ENCODE data around the gene FAM83B. TPM values are rescaled to one million over a fixed set of nuclear protein-coding genes. Genes with fewer than 3 reads are reported as not detected.

FAM83B gene
- polyA plus RNA-seq, 1 of the 3 experiments (the other 2 are of a cell fraction): not detected

GRCh38 chr6:54886932-54887584 lies 40.5 kb downstream of the FAM83B start:
- Histone ChIP-seq H3F3A (replicated peaks; ENCODE audit: insufficient read depth) (no peaks in the 10 kb centered on the region), H3K27me3 (ENCODE audit: insufficient read depth) (no peaks in the 10 kb centered on the region), H3K4me1 (ENCODE audit: control insufficient read depth in 1 of 2, insufficient read depth in 2 of 2, low read depth in 1 of 2, low read length in 1 of 2) (no peaks in the 10 kb centered on the region), H3K36me3 (replicated peaks in 1 of 2; ENCODE audit: control insufficient read depth in 1 of 2, insufficient read depth in 2 of 2, low read length in 1 of 2) (no peaks in the 10 kb centered on the region), H4K20me1 (ENCODE audit: insufficient read depth) (no peaks in the 10 kb centered on the region), H3K9me2 (no peaks in the 10 kb centered on the region), H3K4me2 (no peak overlapping the region), H3K27ac (ENCODE audit: low read depth in 2 of 2, low read length in 1 of 2) (no peak overlapping the region), H3K4me3 (ENCODE audit: low read depth in 2 of 2, low read length in 1 of 2) (no peak overlapping the region), H3K9ac (no peak overlapping the region), H2AFZ (ENCODE audit: low read depth) (no peak overlapping the region), H3K9me3 (no peaks in the 10 kb centered on the region), H3K79me2 (ENCODE audit: insufficient read depth) (no peaks in the 10 kb centered on the region)
- DNase-seq: no peak
- TF ChIP-seq JUND (IDR thresholded peaks at IDR 0.05) (no peak), EZH2phosphoT487 (IDR thresholded peaks at IDR 0.05; ENCODE audit: borderline replicate concordance, low read depth) (no peak), GATA2 (CRISPR knock-in tag; IDR thresholded peaks at IDR 0.05) (no peak), GABPA (IDR thresholded peaks at IDR 0.05; ENCODE audit: low read depth) (no peak), MEF2A (IDR thresholded peaks at IDR 0.05; ENCODE audit: borderline replicate concordance, low read depth) (no peak), NRF1 (IDR thresholded peaks at IDR 0.05; ENCODE audit: low read depth, low read length) (no peak)
- TF ChIP-seq, protein P1, sequence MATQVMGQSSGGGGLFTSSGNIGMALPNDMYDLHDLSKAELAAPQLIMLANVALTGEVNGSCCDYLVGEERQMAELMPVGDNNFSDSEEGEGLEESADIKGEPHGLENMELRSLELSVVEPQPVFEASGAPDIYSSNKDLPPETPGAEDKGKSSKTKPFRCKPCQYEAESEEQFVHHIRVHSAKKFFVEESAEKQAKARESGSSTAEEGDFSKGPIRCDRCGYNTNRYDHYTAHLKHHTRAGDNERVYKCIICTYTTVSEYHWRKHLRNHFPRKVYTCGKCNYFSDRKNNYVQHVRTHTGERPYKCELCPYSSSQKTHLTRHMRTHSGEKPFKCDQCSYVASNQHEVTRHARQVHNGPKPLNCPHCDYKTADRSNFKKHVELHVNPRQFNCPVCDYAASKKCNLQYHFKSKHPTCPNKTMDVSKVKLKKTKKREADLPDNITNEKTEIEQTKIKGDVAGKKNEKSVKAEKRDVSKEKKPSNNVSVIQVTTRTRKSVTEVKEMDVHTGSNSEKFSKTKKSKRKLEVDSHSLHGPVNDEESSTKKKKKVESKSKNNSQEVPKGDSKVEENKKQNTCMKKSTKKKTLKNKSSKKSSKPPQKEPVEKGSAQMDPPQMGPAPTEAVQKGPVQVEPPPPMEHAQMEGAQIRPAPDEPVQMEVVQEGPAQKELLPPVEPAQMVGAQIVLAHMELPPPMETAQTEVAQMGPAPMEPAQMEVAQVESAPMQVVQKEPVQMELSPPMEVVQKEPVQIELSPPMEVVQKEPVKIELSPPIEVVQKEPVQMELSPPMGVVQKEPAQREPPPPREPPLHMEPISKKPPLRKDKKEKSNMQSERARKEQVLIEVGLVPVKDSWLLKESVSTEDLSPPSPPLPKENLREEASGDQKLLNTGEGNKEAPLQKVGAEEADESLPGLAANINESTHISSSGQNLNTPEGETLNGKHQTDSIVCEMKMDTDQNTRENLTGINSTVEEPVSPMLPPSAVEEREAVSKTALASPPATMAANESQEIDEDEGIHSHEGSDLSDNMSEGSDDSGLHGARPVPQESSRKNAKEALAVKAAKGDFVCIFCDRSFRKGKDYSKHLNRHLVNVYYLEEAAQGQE (IDR thresholded peaks at IDR 0.05; ENCODE audit: low read depth, low read length): no peak
- CTCF ChIA-PET: no interaction called here
- 1% methylated on average over 4 of the region's 4 CpGs for WGBS (ENCODE audit: low lambda C conversion rate)
- POLR2A ChIA-PET: no interaction called here

GRCh38 chr6:54891536-54891935 lies 45.0 kb downstream of the FAM83B start:
- no peaks in the 10 kb centered on the region for H3K9me3 ChIP-seq
- no peaks in the 10 kb centered on the region for H3F3A ChIP-seq (replicated peaks; ENCODE audit: insufficient read depth)
- DNase-seq: no peak
- WGBS (ENCODE audit: low lambda C conversion rate): 4% methylated on average over 1 of the region's 1 CpG
- H3K27me3 ChIP-seq (ENCODE audit: insufficient read depth): no peaks in the 10 kb centered on the region
- H4K20me1 ChIP-seq (ENCODE audit: insufficient read depth): no peaks in the 10 kb centered on the region
- H3K79me2 ChIP-seq (ENCODE audit: insufficient read depth): no peaks in the 10 kb centered on the region
- no peak overlapping the region for H3K9ac ChIP-seq
- ChIA-PET POLR2A (no interaction called here), CTCF (no interaction called here)
- no peaks in the 10 kb centered on the region for H3K36me3 ChIP-seq (replicated peaks in 1 of 2; ENCODE audit: control insufficient read depth in 1 of 2, insufficient read depth in 2 of 2, low read length in 1 of 2)
- H3K9me2 ChIP-seq: no peaks in the 10 kb centered on the region
- no peak overlapping the region for H3K27ac ChIP-seq (ENCODE audit: low read depth in 2 of 2, low read length in 1 of 2)
- H3K4me3 ChIP-seq (ENCODE audit: low read depth in 2 of 2, low read length in 1 of 2): no peak overlapping the region
- no peaks in the 10 kb centered on the region for H3K4me1 ChIP-seq (ENCODE audit: control insufficient read depth in 1 of 2, insufficient read depth in 2 of 2, low read depth in 1 of 2, low read length in 1 of 2)
- no peak overlapping the region for H2AFZ ChIP-seq (ENCODE audit: low read depth)
- H3K4me2 ChIP-seq: no peak overlapping the region
- no peak for TF ChIP-seq ELF1 (IDR thresholded peaks at IDR 0.05)
- TF ChIP-seq, protein P2, sequence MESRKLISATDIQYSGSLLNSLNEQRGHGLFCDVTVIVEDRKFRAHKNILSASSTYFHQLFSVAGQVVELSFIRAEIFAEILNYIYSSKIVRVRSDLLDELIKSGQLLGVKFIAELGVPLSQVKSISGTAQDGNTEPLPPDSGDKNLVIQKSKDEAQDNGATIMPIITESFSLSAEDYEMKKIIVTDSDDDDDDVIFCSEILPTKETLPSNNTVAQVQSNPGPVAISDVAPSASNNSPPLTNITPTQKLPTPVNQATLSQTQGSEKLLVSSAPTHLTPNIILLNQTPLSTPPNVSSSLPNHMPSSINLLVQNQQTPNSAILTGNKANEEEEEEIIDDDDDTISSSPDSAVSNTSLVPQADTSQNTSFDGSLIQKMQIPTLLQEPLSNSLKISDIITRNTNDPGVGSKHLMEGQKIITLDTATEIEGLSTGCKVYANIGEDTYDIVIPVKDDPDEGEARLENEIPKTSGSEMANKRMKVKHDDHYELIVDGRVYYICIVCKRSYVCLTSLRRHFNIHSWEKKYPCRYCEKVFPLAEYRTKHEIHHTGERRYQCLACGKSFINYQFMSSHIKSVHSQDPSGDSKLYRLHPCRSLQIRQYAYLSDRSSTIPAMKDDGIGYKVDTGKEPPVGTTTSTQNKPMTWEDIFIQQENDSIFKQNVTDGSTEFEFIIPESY (IDR thresholded peaks at IDR 0.05; ENCODE audit: borderline replicate concordance, low read depth): no peak
- TF ChIP-seq, protein P3, sequence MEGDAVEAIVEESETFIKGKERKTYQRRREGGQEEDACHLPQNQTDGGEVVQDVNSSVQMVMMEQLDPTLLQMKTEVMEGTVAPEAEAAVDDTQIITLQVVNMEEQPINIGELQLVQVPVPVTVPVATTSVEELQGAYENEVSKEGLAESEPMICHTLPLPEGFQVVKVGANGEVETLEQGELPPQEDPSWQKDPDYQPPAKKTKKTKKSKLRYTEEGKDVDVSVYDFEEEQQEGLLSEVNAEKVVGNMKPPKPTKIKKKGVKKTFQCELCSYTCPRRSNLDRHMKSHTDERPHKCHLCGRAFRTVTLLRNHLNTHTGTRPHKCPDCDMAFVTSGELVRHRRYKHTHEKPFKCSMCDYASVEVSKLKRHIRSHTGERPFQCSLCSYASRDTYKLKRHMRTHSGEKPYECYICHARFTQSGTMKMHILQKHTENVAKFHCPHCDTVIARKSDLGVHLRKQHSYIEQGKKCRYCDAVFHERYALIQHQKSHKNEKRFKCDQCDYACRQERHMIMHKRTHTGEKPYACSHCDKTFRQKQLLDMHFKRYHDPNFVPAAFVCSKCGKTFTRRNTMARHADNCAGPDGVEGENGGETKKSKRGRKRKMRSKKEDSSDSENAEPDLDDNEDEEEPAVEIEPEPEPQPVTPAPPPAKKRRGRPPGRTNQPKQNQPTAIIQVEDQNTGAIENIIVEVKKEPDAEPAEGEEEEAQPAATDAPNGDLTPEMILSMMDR (IDR thresholded peaks at IDR 0.05): no peak
- TF ChIP-seq SMC3 (IDR thresholded peaks at IDR 0.05; ENCODE audit: low read depth, low read length): no peak
- TF ChIP-seq TAF1 (IDR thresholded peaks at IDR 0.05; ENCODE audit: borderline replicate concordance, low read depth, low read length): no peak
- no peak for TF ChIP-seq POLR2AphosphoS5 (IDR thresholded peaks at IDR 0.05; ENCODE audit: low read depth, low read length)
- TF ChIP-seq EP300 (IDR thresholded peaks at IDR 0.05; ENCODE audit: borderline replicate concordance in 1 of 2, low read depth in 1 of 2, low read length in 1 of 2): no peak
- TF ChIP-seq, protein P1 (IDR thresholded peaks at IDR 0.05; ENCODE audit: low read depth, low read length): no peak
- TF ChIP-seq FOSL2 (IDR thresholded peaks at IDR 0.05; ENCODE audit: borderline replicate concordance, low read depth): no peak
- no peak for TF ChIP-seq RAD21 (IDR thresholded peaks at IDR 0.05; ENCODE audit: low read length)
- no peak for TF ChIP-seq RCOR1 (IDR thresholded peaks at IDR 0.05; ENCODE audit: low read length)

Data from SK-N-SH (cell line).